Jurkat, Clone E6-1 (cell line): Measurements from ENCODE around the gene TRIM61.
"Not testable (repeated sequence)": the region's sequence is repeated elsewhere in the genome, so short reads cannot be mapped to it uniquely, and the experiment has no call there.

Experiments
- DNase-seq: peaks from one replicate; pipeline ENCODE4 v3.0.0-alpha.2; 2011; ENCODE audit warnings: low read depth, low spot score
- H3K4me3 ChIP-seq: 2 replicates; pipeline ENCODE4 v1.5.1; 2011; ENCODE audit warnings: mild to moderate bottlenecking, low read length, control low read depth, moderate library complexity

The TRIM61 gene

DNA sequence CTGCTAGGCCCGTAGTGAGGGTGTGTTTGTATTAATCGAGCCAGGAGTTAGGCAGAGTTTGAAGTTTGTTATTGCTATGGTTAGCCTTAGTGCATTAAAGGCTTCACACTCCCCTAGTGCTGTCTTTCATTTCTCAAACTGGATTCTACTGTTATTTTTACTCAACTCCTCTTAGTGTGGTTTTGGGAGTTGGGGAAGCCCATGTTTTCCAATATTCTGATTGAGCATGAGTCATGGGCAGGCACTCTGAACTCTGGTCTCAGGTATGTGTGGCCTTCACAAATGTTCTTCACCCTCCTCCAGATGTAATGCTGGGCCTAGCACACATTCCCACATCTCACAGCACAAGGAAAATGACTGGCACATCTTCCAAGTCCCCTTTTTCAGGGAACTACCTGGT is 50.4 kb downstream of the TRIM61 start:
- DNase-seq = not testable (repeated sequence)

GRCh38 chr4:164926301-164926700 is 51.2 kb downstream of the TRIM61 start:
- no peak overlapping the region for H3K4me3 ChIP-seq
- DNase-seq = no peak

More for the DNA sequence above, 50.4 kb downstream of the TRIM61 start:
- H3K4me3 ChIP-seq = not testable (repeated sequence)

DNA sequence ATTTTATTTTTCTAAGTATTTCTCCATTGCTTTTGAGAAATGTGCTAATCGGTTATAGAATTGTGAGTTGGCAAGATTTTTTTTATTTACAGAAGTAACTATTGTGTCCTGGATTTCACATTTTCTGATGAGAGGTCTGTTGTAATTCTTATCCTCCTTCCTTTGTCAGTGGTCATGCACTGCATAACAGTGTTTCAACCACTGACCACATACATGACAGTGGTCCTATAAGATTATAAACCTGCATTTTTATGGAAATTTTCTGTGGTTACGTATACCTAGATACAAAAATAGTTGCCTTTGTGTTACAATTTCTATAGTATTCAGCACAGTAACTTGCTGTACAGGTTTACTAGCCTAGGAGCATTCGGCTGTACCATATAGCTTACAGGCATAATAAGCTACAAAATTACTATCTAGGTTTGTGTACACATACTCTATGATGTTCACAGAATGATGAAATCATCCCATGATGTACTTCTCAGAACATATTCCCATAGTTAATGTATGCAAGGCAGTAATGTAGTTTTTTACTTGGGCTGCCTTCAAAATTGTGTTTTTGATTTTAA is 52.7 kb downstream of the TRIM61 start:
- no peak for DNase-seq
- H3K4me3 ChIP-seq = no peak overlapping the region

- no peak for DNase-seq
- no peak overlapping the region for H3K4me3 ChIP-seq
Observed at GRCh38 chr4:164918956-164919355, 58.5 kb downstream of the TRIM61 start.
